Colonic mucosa (tissue), 4 donors: ENCODE measurements around the gene NCL. TPM values are rescaled to one million over a fixed set of nuclear protein-coding genes. Genes with fewer than 3 reads are reported as not detected.

ENCODE experiments used
- DNase-seq: peaks from one replicate; pipeline ENCODE4 v3.0.0-alpha.2; 2020
- H3K27ac ChIP-seq: fragments of 200-600 bp; one replicate; pipeline ENCODE4 v1.8.0; 2021
- H3K27me3 ChIP-seq: fragments of 200-600 bp; one replicate; pipeline ENCODE4 v1.8.0; 2021
- H3K36me3 ChIP-seq: fragments of 200-600 bp; one replicate; pipeline ENCODE4 v1.8.0; 2021
- H3K4me1 ChIP-seq: fragments of 200-600 bp; one replicate; pipeline ENCODE4 v1.8.0; 2021; ENCODE audit warnings: mild to moderate bottlenecking
- H3K4me3 ChIP-seq: fragments of 200-600 bp; one replicate; pipeline ENCODE4 v1.8.0; 2021
- H3K9ac ChIP-seq, 2 donors: one replicate each; pipeline ENCODE4 v1.7.0; 2013; ENCODE audit warnings: control low read depth in 2 of 2, low read depth in 2 of 2, low read length in 2 of 2
- H3K9me3 ChIP-seq: fragments of 200-600 bp; one replicate; pipeline ENCODE4 v1.8.0; 2021
- CTCF ChIP-seq: fragments of 200-600 bp; IDR thresholded peaks from one replicate; pipeline ENCODE4 v1.8.0; 2022; ENCODE audit warnings: antibody characterized with exemption, mild to moderate bottlenecking
- intact Hi-C: fragments of 100-400 bp; cut with DNase I; formaldehyde crosslinking; loops from one replicate; pipeline ENCODE4 v1.14.1; 2022
- total RNA-seq, 2 donors: library from RNA; stranded (reverse); fragmentation: NEBNext Ultra II Directional in 1 of 2; extraction: Animal tissue kit (Norgen Biotek cat#: 25700) in 1 of 2; gene quantifications; one replicate each; pipeline ENCODE4 v1.2.1, GENCODE V29; 2021
- donor health status: healthy.
- donor health status: DM: no; HTN: no; CAD: no.
- donor health status: DM: no; HTN: no; CAD: no.

Gene NCL
- total RNA-seq, 2 donors from 2014 or later, result 309 to 534 TPM

GRCh38 chr2:231486851-231487596 lies 22.7 kb upstream of the NCL start:
- no peak for TF ChIP-seq CTCF
- H3K9me3 ChIP-seq, result no peaks in the 10 kb centered on the region
- H3K9ac ChIP-seq, result no peak overlapping the region
- no peak overlapping the region for H3K4me3 ChIP-seq
- no peaks in the 10 kb centered on the region for H3K27me3 ChIP-seq
- H3K4me1 ChIP-seq, result no peaks in the 10 kb centered on the region
- DNase-seq, result no peak
- intact Hi-C loops, result loop anchor here (10.0 kb wide), 1 partner anchor 68 kb away; no protein-coding TSS in a partner anchor
- H3K36me3 ChIP-seq, result no peaks in the 10 kb centered on the region
- no peak overlapping the region for H3K27ac ChIP-seq

GRCh38 chr2:231483398-231484329 lies 19.4 kb upstream of the NCL start:
- Histone ChIP-seq H3K4me3 (peak overlapping the region; percentile 41), H3K4me1 (no peaks in the 10 kb centered on the region), H3K36me3 (no peaks in the 10 kb centered on the region), H3K9ac (peak overlapping the region in 1 of 2 donors; percentile 66), H3K27ac (peak overlapping the region; percentile 1), H3K27me3 (no peaks in the 10 kb centered on the region), H3K9me3 (no peaks in the 10 kb centered on the region)
- intact Hi-C loops, result loop anchor here (10.0 kb wide), 1 partner anchor 71 kb away; no protein-coding TSS in a partner anchor
- no peak for DNase-seq
- no peak for TF ChIP-seq CTCF

GRCh38 chr2:231482806-231483391 lies 18.6 kb upstream of the NCL start:
- H3K4me3 ChIP-seq, result peak overlapping the region; percentile 41
- TF ChIP-seq CTCF, result peak; percentile 90
- intact Hi-C loops, result loop anchor here (10.0 kb wide), 1 partner anchor 72 kb away; no protein-coding TSS in a partner anchor
- peak; percentile 77 for DNase-seq
- H3K27me3 ChIP-seq, result no peaks in the 10 kb centered on the region
- peak overlapping the region; percentile 51 to 66 for H3K9ac ChIP-seq
- no peaks in the 10 kb centered on the region for H3K4me1 ChIP-seq
- H3K27ac ChIP-seq, result peak overlapping the region; percentile 1
- no peaks in the 10 kb centered on the region for H3K9me3 ChIP-seq
- H3K36me3 ChIP-seq, result no peaks in the 10 kb centered on the region

GRCh38 chr2:231480781-231481180 lies 16.5 kb upstream of the NCL start:
- H3K27me3 ChIP-seq, result no peaks in the 10 kb centered on the region
- no peak for DNase-seq
- H3K4me1 ChIP-seq, result no peaks in the 10 kb centered on the region
- no peak overlapping the region for H3K4me3 ChIP-seq
- H3K9me3 ChIP-seq, result no peaks in the 10 kb centered on the region
- TF ChIP-seq CTCF, result no peak
- no peak overlapping the region for H3K9ac ChIP-seq
- intact Hi-C loops, result loop anchor here (10.0 kb wide), 1 partner anchor 74 kb away; no protein-coding TSS in a partner anchor
- H3K27ac ChIP-seq, result no peak overlapping the region
- H3K36me3 ChIP-seq, result no peaks in the 10 kb centered on the region

GRCh38 chr2:231479455-231479854 lies 15.2 kb upstream of the NCL start:
- H3K27me3 ChIP-seq, result no peaks in the 10 kb centered on the region
- no peaks in the 10 kb centered on the region for H3K36me3 ChIP-seq
- H3K27ac ChIP-seq, result no peak overlapping the region
- no peak overlapping the region for H3K9ac ChIP-seq
- DNase-seq, result no peak
- TF ChIP-seq CTCF, result no peak
- H3K4me3 ChIP-seq, result no peak overlapping the region
- H3K4me1 ChIP-seq, result no peaks in the 10 kb centered on the region
- H3K9me3 ChIP-seq, result no peaks in the 10 kb centered on the region
- intact Hi-C loops, result no loop called here
